GM18951 (cell line): ENCODE data around the gene SYTL5.
"Not testable (repeated sequence)": the region's sequence is repeated elsewhere in the genome, so short reads cannot be mapped to it uniquely, and the experiment has no call there.

Source experiments
- POLR2A ChIP-seq: IDR thresholded peaks from 4 replicates; pipeline ENCODE4 v1.6.1; 2011; ENCODE audit warnings: mild to moderate bottlenecking; ENCODE audit not compliant: insufficient read length, insufficient read depth; ENCODE audit errors: extremely low read depth
- in situ Hi-C: fragments of 300-500 bp; cut with MboI; formaldehyde crosslinking; loops from one replicate; pipeline ENCODE4 v1.12.0; 2022; ENCODE audit warnings: low sequenced_read_pairs, mixed read lengths, inconsistent platforms; ENCODE audit not compliant: unreplicated experiment

The SYTL5 gene

DNA sequence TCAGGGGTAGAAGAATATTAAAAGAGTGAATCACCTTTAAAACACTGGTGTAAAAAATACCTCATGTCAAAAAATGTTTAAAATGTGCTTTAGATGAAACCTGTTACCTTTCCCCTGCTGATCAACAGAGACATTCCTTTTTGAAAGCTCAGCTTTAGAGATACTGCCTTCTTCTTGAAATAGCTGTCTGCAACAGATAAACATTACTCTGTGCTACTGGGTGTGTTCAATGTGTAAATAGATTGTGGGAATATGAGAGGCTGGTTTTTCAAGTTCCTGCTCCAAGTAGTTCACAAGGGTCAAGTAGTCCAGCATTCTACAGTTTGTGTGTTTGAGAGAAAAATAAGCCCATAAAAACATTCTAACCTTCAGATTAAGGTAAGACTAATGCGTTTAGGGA, at the start of gene SYTL5:
SYTL5 (plus strand) TSS at position 263 of the 400 bp plus-strand sequence. CDS start 27,337 bp downstream, outside the sequence.
- in situ Hi-C loops: no loop called here
- TF ChIP-seq POLR2A: no peak

DNA sequence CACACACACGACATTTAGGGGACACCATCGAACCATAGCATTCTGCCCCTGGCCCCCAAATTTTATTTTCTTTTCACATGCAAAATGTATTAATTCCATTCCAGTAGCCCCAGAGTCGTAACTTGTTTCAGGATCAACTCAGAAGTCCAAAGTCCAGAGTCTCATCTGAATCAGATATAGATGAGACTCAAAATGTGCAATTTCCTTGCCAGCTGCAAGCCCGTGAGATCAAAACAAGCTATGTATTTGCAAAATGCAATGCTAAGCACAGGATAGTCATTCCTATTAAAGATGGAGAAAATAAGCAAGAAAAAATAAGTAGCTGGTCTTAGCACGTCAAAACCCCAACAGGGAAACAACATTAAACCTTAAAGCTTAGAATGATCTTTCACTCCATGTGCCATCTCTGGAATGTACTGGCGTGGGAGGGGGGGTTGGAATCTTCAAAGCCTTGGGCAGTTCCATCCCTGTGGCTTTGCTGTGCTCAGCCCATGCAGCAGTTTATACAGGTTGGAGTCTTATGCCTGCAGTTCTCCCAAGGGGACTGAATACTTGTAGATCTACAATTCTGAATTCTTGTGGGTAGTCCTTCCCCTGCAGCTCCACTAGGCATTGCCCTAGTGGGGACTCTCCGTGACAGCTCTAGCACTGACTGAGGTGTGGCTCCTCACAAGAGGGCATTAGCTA, 47.7 kb upstream of the SYTL5 start:
- TF ChIP-seq POLR2A: no peak
- in situ Hi-C loops: no loop called here

DNA sequence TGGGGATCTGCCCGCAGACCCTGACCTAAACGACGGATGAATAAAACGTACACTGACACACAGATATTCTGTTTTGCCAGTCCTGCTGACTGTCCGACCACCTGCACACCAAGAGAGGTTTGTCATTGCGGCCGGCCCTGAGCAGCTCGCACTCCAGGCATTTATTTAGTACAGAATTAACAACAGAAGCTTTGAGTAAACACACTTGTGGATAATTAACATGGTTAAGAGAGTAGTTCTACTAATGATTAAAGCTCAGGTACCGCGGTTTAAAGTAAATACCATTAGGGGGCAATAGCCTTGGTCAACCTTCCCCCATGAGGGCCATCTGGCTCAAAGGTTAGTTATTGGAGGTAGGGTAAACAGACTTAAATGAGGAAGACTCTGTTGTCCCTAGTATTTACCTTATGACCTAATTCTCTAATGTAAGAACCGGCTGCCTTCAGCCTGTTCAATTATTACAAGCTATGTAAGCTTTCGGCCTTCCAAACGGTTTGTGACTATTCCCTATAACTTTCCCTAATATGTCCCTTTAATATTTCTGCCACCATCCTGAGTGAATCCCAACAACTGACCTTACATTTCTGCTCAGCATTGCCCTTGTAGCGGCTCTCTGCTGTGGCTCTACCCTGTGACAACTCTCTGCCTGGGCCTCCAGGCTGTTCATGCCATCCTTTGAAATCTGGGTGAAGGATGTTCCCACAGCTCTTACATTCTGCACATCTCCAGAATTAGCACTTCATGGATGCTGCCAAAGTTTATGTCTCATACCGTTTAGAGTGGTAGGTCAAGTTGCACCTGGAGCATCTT, 46.9 kb upstream of the SYTL5 start:
- in situ Hi-C loops: no loop called here

DNA sequence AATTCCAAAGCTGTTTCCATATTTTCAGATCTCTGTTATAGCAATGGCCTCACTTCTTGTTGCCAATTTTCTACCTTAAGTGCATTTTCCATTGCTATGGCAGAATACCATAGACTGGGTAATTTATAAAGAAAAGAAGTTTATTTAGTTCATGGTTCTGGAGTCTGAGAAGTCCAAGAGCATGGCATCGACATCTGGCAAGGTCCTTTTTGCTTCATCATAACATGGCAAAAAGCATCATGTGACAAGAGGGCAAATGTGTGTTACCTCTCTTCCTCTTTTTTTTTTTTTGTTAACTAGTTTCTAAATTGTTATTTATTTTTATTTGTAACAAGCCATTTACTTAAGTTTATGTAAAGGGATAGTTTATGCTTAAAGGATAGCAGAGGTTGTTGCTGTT, 45.2 kb upstream of the SYTL5 start:
- TF ChIP-seq POLR2A: no peak
- in situ Hi-C loops: no loop called here

More for the DNA sequence above, 46.9 kb upstream of the SYTL5 start:
- no peak for TF ChIP-seq POLR2A

DNA sequence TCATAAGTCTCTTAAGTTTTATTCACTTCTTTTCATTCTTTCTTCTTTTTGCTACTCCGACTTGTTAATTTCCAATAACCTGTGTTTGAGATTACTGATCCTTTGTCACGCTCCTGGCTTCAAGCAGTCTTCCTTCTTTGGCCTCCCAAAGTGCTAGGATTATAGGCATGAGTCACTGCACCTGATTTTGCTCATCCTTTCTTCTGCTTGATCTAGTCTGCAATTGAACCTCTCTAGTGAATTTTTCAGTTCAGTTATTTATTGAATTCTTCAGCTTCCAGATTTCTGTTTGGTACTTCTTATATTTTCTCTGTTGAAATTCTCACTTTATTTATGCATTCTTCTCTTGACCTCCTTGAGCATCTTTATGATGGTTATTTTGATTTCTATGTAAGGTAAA, 38.6 kb upstream of the SYTL5 start:
- no peak for TF ChIP-seq POLR2A
- in situ Hi-C loops: no loop called here

- in situ Hi-C loops: no loop called here
- no peak for TF ChIP-seq POLR2A
These were observed 30.9 kb upstream of the SYTL5 start for GRCh38 chrX:37975421-37975820.

DNA sequence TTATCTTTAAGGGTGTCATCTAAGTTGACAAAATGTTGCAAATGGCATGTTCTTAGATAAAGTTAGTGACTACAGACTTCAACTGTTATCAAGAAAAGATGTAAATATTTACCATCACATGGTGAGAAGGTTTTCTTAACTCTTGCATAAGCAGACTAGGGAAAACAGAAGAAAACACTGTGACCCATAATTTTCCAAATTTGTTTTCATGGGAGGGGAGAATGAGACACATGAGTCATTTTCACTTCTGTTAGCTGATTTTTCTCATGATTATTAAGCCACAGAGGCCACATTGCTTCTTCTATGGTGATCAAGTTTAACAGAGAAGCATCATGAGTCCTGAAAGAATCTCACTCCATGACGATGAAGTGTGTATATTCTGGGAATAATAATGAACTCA, 30.2 kb upstream of the SYTL5 start:
- in situ Hi-C loops: no loop called here
- TF ChIP-seq POLR2A: no peak

GRCh38 chrX:37984880-37985279, 21.5 kb upstream of the SYTL5 start:
- in situ Hi-C loops: no loop called here
- TF ChIP-seq POLR2A: no peak

GRCh38 chrX:37986893-37987292, 19.5 kb upstream of the SYTL5 start:
- TF ChIP-seq POLR2A: no peak
- in situ Hi-C loops: no loop called here

GRCh38 chrX:37989304-37989703, 17.0 kb upstream of the SYTL5 start:
- in situ Hi-C loops: no loop called here
- TF ChIP-seq POLR2A: no peak

DNA sequence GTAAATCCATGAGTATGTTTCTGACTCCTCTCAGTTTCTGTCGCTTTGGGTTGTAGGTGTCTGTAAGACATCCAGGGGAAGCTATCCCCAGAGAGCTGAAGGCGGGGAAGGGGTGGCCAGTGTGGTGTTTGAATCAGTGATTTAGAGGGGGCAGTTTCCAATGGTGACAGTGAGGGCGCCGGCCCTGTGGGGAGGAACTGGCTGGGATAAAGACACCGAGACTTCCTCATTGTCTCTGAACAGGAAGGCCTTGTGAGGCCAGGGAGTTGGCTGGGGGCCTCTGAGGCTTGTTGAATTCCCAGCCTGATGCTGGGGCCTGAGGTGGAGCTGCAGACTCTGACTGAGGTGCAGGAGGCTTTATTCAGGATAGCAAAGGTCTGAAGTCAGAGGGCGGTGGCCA, 15.1 kb upstream of the SYTL5 start:
- in situ Hi-C loops: not testable (repeated sequence)

- no peak for TF ChIP-seq POLR2A
- in situ Hi-C loops: no loop called here
These were observed 13.2 kb upstream of the SYTL5 start for GRCh38 chrX:37993176-37993575.

DNA sequence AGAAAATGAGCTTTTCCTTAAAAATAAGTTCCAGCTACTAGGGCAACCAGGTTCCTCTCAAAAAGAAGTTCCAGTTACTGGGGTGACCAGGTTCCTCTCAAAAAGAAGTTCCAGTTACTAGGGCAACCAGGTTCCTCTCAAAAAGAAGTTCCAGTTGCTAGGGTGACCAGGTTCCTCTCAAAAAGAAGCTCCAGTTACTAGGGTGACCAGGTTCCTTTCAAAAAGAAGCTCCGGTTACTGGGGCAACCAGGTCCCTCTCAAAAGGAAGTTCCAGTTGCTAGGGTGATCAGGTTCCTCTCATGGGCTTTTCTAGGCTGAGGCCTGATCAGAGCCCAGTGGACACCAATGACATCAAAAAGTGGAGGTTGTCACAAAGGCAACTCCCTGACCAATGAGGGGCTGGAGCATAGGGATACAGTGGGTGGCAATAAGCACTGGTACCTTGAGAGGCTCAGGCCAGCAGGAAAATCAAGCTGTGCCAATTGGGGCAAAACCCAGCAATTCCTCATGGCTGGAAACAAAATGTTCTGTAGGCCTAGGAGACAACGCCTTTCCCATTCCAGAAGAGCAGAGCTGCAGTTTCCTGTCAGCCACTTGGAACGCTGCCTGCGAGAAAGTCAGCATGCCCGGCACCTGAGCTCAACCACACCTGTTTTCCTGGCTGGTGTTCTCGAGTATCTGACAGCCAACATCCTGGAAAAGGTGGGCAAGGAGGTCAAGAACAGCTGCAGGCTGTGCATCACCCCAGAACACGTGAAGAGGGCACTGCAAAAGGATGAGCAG, 12.3 kb upstream of the SYTL5 start:
- no peak for TF ChIP-seq POLR2A
- in situ Hi-C loops: no loop called here

DNA sequence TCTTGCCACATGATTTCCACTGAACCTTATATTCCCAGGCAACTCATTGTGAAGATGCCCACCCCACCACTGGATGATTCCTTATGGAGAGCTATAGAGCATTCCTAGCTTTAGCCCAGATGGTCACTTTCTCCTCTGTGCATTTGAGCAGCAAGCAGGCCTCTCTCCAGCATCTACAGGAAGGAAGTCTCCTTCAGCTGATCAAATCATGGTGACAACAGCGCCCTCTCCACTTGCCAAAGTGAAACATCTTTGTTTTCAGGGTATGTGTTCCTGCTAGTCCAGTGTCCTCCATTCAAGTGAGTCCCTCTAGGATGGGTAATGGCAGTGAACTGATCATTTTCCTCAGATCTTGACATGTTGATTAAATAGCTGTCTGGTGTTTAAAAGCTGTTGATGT, 10.9 kb upstream of the SYTL5 start:
- no peak for TF ChIP-seq POLR2A
- in situ Hi-C loops: no loop called here

DNA sequence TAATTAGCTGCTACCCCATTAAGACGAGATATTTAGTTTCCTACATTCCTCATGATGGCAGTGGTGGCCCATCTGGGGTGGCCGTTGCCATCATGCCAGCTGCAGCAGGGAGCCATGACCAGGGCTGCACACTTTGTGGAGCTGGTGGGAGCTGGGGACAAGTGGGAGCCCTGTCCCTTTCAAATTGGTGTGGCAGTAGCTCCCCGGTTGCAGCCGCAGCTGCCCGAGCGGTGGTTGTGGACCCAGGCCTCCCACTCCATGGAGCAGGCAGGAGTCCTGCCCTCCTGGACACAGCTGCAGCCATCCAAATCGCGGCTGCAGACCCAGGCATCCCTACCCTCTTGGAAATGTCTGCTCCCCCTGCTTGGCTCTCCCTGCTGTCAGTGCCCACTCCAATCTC, 9.3 kb upstream of the SYTL5 start:
- in situ Hi-C loops: no loop called here
- no peak for TF ChIP-seq POLR2A
